Hepatocyte (in vitro differentiated cells): ENCODE measurements around the gene CFAP73. TPM values are rescaled to one million over a fixed set of nuclear protein-coding genes. Genes with fewer than 3 reads are reported as not detected.
A peak's percentile ranks its signal among the peaks of the same experiment; 100 is the strongest.

Experiments
- DNase-seq: peaks from one replicate; pipeline ENCODE4 v3.0.0-alpha.2; 2016; ENCODE audit warnings: low spot score
- H2AFZ ChIP-seq: fragments of 200-600 bp; sonication (generic); 2 replicates; pipeline ENCODE4 v1.6.0; 2016; ENCODE audit warnings: antibody characterized with exemption, mild to moderate bottlenecking
- H3K27ac ChIP-seq: fragments of 200-600 bp; sonication (generic); 2 replicates; pipeline ENCODE4 v1.5.1; 2016; ENCODE audit warnings: mild to moderate bottlenecking
- H3K27me3 ChIP-seq: fragments of 200-600 bp; sonication (generic); 2 replicates; pipeline ENCODE4 v1.6.1; 2016
- H3K36me3 ChIP-seq: fragments of 200-600 bp; sonication (generic); replicated peaks from 2 replicates; pipeline ENCODE4 v1.5.1; 2016; ENCODE audit warnings: low read depth; ENCODE audit not compliant: insufficient read depth
- H3K4me1 ChIP-seq: fragments of 200-600 bp; sonication (generic); 2 replicates; pipeline ENCODE4 v1.5.1; 2016; ENCODE audit warnings: mild to moderate bottlenecking, moderate library complexity; ENCODE audit not compliant: insufficient read depth
- H3K4me2 ChIP-seq: fragments of 200-600 bp; sonication (generic); 2 replicates; pipeline ENCODE4 v1.6.0; 2016
- H3K4me3 ChIP-seq: fragments of 200-600 bp; sonication (generic); 2 replicates; pipeline ENCODE4 v1.5.1; 2016; ENCODE audit warnings: mild to moderate bottlenecking
- H3K79me2 ChIP-seq: fragments of 200-600 bp; sonication (generic); 2 replicates; pipeline ENCODE4 v1.6.0; 2017; ENCODE audit warnings: mild to moderate bottlenecking
- H3K9me2 ChIP-seq: fragments of 200-600 bp; sonication (generic); replicated peaks from 2 replicates; pipeline ENCODE4 v1.6.0; 2017; ENCODE audit warnings: mild to moderate bottlenecking; ENCODE audit not compliant: insufficient read depth
- H3K9me3 ChIP-seq: fragments of 200-600 bp; sonication (generic); 2 replicates; pipeline ENCODE4 v1.5.1; 2016; ENCODE audit warnings: low read depth, mild to moderate bottlenecking
- H4K20me1 ChIP-seq: fragments of 200-600 bp; sonication (generic); 2 replicates; pipeline ENCODE4 v1.6.0; 2016; ENCODE audit warnings: mild to moderate bottlenecking; ENCODE audit not compliant: insufficient read depth, poor library complexity, severe bottlenecking
- CTCF ChIP-seq: fragments of 200-600 bp; sonication (generic); IDR thresholded peaks from 2 replicates; pipeline ENCODE4 v1.5.1; 2016; ENCODE audit warnings: antibody characterized with exemption, mild to moderate bottlenecking; ENCODE audit not compliant: poor library complexity
- EZH2 ChIP-seq: fragments of 200-600 bp; sonication (generic); IDR thresholded peaks from 2 replicates; pipeline ENCODE4 v1.6.1; 2016; ENCODE audit warnings: antibody characterized with exemption, mild to moderate bottlenecking, borderline replicate concordance
- EZH2phosphoT487 ChIP-seq: fragments of 200-600 bp; sonication (generic); IDR thresholded peaks from one replicate; pipeline ENCODE4 v1.6.1; 2018; ENCODE audit warnings: antibody characterized with exemption, mild to moderate bottlenecking, low read depth, moderate library complexity; ENCODE audit not compliant: unreplicated experiment, severe bottlenecking
- WGBS: methylation state at CpG from one replicate; pipeline ENCODE4 v1.1.6; 2016; ENCODE audit warnings: low lambda C conversion rate; ENCODE audit errors: missing lambda C conversion rate; 5-methylcytosine and 5-hydroxymethylcytosine counted together
- polyA plus RNA-seq: library from polyadenylated mRNA; unstranded; fragments of >200 nt; fragmentation: Nextera tagmentation; extraction: Ambion mirVana; gene quantifications from 2 replicates; pipeline ENCODE4 v1.2.1, GENCODE V29; 2016
- total RNA-seq: library from RNA; depleted of rRNA; stranded (reverse); fragments of >200 nt; gene quantifications from 2 replicates; pipeline ENCODE4 v1.2.3, GENCODE V29; 2014

Gene CFAP73
- total and polyA plus RNA-seq, 2 experiments from 2014 or later, result not detected

- Histone ChIP-seq H3K9me3 (no peaks in the 10 kb centered on the region), H3K27ac (no peak overlapping the region), H3K4me2 (no peak overlapping the region), H3K9me2 (no peaks in the 10 kb centered on the region), H2AFZ (no peak overlapping the region), H4K20me1 (no peaks in the 10 kb centered on the region), H3K27me3 (no peaks in the 10 kb centered on the region), H3K4me1 (no peaks in the 10 kb centered on the region), H3K4me3 (no peak overlapping the region), H3K36me3 (no peaks in the 10 kb centered on the region), H3K79me2 (no peaks in the 10 kb centered on the region)
- 88% methylated on average over 7 of the region's 7 CpGs for whole genome bisulfite sequencing
- no peak for DNase-seq
- TF ChIP-seq EZH2 (no peak), EZH2phosphoT487 (no peak), CTCF (no peak)
Measured at GRCh38 chr12:113196582-113196981, 47.1 kb downstream of the CFAP73 start.

GRCh38 chr12:113196990-113197389, 47.5 kb downstream of the CFAP73 start:
- H3K36me3 ChIP-seq, result no peaks in the 10 kb centered on the region
- no peak for TF ChIP-seq EZH2
- peak; percentile 64 for TF ChIP-seq CTCF
- no peak for TF ChIP-seq EZH2phosphoT487
- H3K4me2 ChIP-seq, result no peak overlapping the region
- H3K27me3 ChIP-seq, result no peaks in the 10 kb centered on the region
- 20% methylated on average over 4 of the region's 4 CpGs for WGBS
- peak; percentile 84 for DNase-seq
- H4K20me1 ChIP-seq, result no peaks in the 10 kb centered on the region
- no peak overlapping the region for H3K27ac ChIP-seq
- no peaks in the 10 kb centered on the region for H3K9me3 ChIP-seq
- no peak overlapping the region for H3K4me3 ChIP-seq
- H3K4me1 ChIP-seq, result no peaks in the 10 kb centered on the region
- no peaks in the 10 kb centered on the region for H3K79me2 ChIP-seq
- H2AFZ ChIP-seq, result no peak overlapping the region
- no peaks in the 10 kb centered on the region for H3K9me2 ChIP-seq

- no peaks in the 10 kb centered on the region for H3K4me1 ChIP-seq
- no peaks in the 10 kb centered on the region for H3K79me2 ChIP-seq
- TF ChIP-seq CTCF, result no peak
- no peak for TF ChIP-seq EZH2
- no peak for TF ChIP-seq EZH2phosphoT487
- H3K36me3 ChIP-seq, result no peaks in the 10 kb centered on the region
- no peaks in the 10 kb centered on the region for H3K9me3 ChIP-seq
- no peak overlapping the region for H3K4me2 ChIP-seq
- H2AFZ ChIP-seq, result no peak overlapping the region
- no peaks in the 10 kb centered on the region for H4K20me1 ChIP-seq
- no peak overlapping the region for H3K4me3 ChIP-seq
- WGBS, result 97% methylated on average over 8 of the region's 8 CpGs
- H3K9me2 ChIP-seq, result no peaks in the 10 kb centered on the region
- H3K27me3 ChIP-seq, result no peaks in the 10 kb centered on the region
- DNase-seq, result no peak
- no peak overlapping the region for H3K27ac ChIP-seq
Measured at GRCh38 chr12:113197518-113198077, 48.1 kb downstream of the CFAP73 start.

- H3K9me3 ChIP-seq, result no peaks in the 10 kb centered on the region
- H3K4me3 ChIP-seq, result no peak overlapping the region
- no peak for TF ChIP-seq EZH2phosphoT487
- TF ChIP-seq EZH2, result no peak
- no peak for TF ChIP-seq CTCF
- H3K27ac ChIP-seq, result no peak overlapping the region
- no peak overlapping the region for H3K4me2 ChIP-seq
- H3K4me1 ChIP-seq, result no peaks in the 10 kb centered on the region
- no peaks in the 10 kb centered on the region for H3K27me3 ChIP-seq
- H2AFZ ChIP-seq, result no peak overlapping the region
- no peaks in the 10 kb centered on the region for H4K20me1 ChIP-seq
- H3K79me2 ChIP-seq, result no peaks in the 10 kb centered on the region
- H3K9me2 ChIP-seq, result no peaks in the 10 kb centered on the region
- WGBS, result 64% methylated on average over 1 of the region's 1 CpG
- no peaks in the 10 kb centered on the region for H3K36me3 ChIP-seq
- DNase-seq, result no peak
Measured at GRCh38 chr12:113198296-113198695, 48.8 kb downstream of the CFAP73 start.
